ENCODE data around the gene SIGLECL1.

DNA sequence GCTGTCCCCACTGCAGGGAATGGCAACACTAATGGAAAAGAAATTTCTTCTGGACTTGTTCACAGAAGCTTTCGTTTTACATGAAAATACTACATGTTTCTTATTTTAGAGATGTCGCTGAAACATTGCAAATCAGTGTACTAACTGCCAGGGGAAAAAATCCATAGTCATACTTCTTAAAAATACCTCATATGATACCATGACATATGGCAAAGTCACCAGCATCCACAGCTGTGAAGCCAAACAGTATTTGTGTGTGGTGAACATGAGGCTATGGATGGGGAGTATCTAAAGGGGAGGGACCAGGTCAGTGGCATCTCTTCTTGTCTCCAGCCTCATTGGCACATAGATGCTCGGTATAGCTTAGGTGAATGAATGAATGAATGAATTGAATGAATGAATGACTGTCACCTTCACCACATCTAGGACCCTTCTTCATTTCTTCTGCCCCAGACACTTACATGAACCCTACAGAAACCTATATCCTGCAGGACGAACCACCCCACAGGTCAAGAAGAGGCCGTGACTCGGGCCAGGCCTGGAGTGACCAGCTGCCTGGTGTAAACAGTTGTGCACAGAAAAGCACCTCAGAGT lies 40.6 kb upstream of the SIGLECL1 start:
- TF ChIP-seq, protein P1, sequence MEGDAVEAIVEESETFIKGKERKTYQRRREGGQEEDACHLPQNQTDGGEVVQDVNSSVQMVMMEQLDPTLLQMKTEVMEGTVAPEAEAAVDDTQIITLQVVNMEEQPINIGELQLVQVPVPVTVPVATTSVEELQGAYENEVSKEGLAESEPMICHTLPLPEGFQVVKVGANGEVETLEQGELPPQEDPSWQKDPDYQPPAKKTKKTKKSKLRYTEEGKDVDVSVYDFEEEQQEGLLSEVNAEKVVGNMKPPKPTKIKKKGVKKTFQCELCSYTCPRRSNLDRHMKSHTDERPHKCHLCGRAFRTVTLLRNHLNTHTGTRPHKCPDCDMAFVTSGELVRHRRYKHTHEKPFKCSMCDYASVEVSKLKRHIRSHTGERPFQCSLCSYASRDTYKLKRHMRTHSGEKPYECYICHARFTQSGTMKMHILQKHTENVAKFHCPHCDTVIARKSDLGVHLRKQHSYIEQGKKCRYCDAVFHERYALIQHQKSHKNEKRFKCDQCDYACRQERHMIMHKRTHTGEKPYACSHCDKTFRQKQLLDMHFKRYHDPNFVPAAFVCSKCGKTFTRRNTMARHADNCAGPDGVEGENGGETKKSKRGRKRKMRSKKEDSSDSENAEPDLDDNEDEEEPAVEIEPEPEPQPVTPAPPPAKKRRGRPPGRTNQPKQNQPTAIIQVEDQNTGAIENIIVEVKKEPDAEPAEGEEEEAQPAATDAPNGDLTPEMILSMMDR (conservative IDR thresholded peaks at IDR 0.05), result no peak
- TF ChIP-seq ZFX (IDR thresholded peaks at IDR 0.05), result no peak

All from C4-2B (cell line).